Measurements from ENCODE around the gene BOLL.

GRCh38 chr2:197759013-197759412 is 26.1 kb downstream of the BOLL start:
- TF ChIP-seq, protein P1, sequence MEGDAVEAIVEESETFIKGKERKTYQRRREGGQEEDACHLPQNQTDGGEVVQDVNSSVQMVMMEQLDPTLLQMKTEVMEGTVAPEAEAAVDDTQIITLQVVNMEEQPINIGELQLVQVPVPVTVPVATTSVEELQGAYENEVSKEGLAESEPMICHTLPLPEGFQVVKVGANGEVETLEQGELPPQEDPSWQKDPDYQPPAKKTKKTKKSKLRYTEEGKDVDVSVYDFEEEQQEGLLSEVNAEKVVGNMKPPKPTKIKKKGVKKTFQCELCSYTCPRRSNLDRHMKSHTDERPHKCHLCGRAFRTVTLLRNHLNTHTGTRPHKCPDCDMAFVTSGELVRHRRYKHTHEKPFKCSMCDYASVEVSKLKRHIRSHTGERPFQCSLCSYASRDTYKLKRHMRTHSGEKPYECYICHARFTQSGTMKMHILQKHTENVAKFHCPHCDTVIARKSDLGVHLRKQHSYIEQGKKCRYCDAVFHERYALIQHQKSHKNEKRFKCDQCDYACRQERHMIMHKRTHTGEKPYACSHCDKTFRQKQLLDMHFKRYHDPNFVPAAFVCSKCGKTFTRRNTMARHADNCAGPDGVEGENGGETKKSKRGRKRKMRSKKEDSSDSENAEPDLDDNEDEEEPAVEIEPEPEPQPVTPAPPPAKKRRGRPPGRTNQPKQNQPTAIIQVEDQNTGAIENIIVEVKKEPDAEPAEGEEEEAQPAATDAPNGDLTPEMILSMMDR (IDR thresholded peaks at IDR 0.05), result no peak
- TF ChIP-seq POLR2A (IDR thresholded peaks at IDR 0.05) (no peak), POLR2AphosphoS5 (IDR thresholded peaks at IDR 0.05) (no peak)

All from breast epithelium (tissue), 3 donors.